IMR-90 (cell line): ENCODE data around the gene RRP36.

Experiments used
- BHLHE40 ChIP-seq: fragments of 150-350 bp; IDR thresholded peaks from 2 replicates; pipeline ENCODE4 v1.6.1; 2016; ENCODE audit warnings: mild to moderate bottlenecking, low read depth, low read length
- CEBPB ChIP-seq: IDR thresholded peaks from 2 replicates; pipeline ENCODE4 v1.6.1; 2012; ENCODE audit warnings: low read depth, low read length, improper control_type of control experiment
- CHD1 ChIP-seq: IDR thresholded peaks from 2 replicates; pipeline ENCODE4 v1.6.1; 2012; ENCODE audit warnings: low read depth, low read length, improper control_type of control experiment
- CTCF ChIP-seq: conservative IDR thresholded peaks from 2 replicates; pipeline ENCODE4 v1.5.1; 2012; ENCODE audit warnings: mild to moderate bottlenecking, low read depth, low read length, improper control_type of control experiment
- FOS ChIP-seq: fragments of 150-350 bp; IDR thresholded peaks from 2 replicates; pipeline ENCODE4 v1.6.1; 2016; ENCODE audit warnings: low read depth, low read length
- MAFK ChIP-seq: IDR thresholded peaks from 2 replicates; pipeline ENCODE4 v1.6.1; 2012; ENCODE audit warnings: low read depth, low read length, improper control_type of control experiment
- NFE2L2 ChIP-seq: fragments of 150-350 bp; IDR thresholded peaks from 2 replicates; pipeline ENCODE4 v1.6.1; 2016; ENCODE audit warnings: low read depth, mild to moderate bottlenecking, low read length
- POLR2A ChIP-seq: IDR thresholded peaks from 2 replicates; pipeline ENCODE4 v1.6.1; 2012; ENCODE audit warnings: mild to moderate bottlenecking, low read depth, low read length
- RAD21 ChIP-seq: IDR thresholded peaks from 2 replicates; pipeline ENCODE4 v1.6.1; 2012; ENCODE audit warnings: low read length, improper control_type of control experiment
- RFX5 ChIP-seq: IDR thresholded peaks from 2 replicates; pipeline ENCODE4 v1.8.0; 2012; ENCODE audit warnings: low read depth, mild to moderate bottlenecking, low read length, moderate library complexity
- SMC3 ChIP-seq: fragments of 150-350 bp; IDR thresholded peaks from 2 replicates; pipeline ENCODE4 v1.6.1; 2016; ENCODE audit warnings: low read depth, mild to moderate bottlenecking, antibody characterized with exemption, low read length, moderate library complexity
- TF ChIP-seq, protein P1 (sequence below): fragments of 150-350 bp; IDR thresholded peaks from 2 replicates; pipeline ENCODE4 v1.6.1; 2017; ENCODE audit warnings: mild to moderate bottlenecking, antibody characterized with exemption, low read length, low read depth
- TF ChIP-seq, protein P2 (sequence below): fragments of 150-350 bp; IDR thresholded peaks from 2 replicates; pipeline ENCODE4 v1.6.1; 2016; ENCODE audit warnings: low read depth, mild to moderate bottlenecking, low read length, moderate library complexity, borderline replicate concordance

GRCh38 chr6:43013097-43013842, 8.2 kb upstream of the RRP36 start:
- TF ChIP-seq CTCF (no peak), SMC3 (no peak), POLR2A (no peak), CEBPB (no peak), CHD1 (no peak), RAD21 (no peak), NFE2L2 (no peak), BHLHE40 (no peak), MAFK (no peak), RFX5 (no peak), FOS (no peak)
- TF ChIP-seq, protein P1, sequence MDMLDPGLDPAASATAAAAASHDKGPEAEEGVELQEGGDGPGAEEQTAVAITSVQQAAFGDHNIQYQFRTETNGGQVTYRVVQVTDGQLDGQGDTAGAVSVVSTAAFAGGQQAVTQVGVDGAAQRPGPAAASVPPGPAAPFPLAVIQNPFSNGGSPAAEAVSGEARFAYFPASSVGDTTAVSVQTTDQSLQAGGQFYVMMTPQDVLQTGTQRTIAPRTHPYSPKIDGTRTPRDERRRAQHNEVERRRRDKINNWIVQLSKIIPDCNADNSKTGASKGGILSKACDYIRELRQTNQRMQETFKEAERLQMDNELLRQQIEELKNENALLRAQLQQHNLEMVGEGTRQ, result no peak
- TF ChIP-seq, protein P2, sequence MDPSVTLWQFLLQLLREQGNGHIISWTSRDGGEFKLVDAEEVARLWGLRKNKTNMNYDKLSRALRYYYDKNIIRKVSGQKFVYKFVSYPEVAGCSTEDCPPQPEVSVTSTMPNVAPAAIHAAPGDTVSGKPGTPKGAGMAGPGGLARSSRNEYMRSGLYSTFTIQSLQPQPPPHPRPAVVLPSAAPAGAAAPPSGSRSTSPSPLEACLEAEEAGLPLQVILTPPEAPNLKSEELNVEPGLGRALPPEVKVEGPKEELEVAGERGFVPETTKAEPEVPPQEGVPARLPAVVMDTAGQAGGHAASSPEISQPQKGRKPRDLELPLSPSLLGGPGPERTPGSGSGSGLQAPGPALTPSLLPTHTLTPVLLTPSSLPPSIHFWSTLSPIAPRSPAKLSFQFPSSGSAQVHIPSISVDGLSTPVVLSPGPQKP, result no peak
